Embryonic facial prominence (tissue), 1 donor: ENCODE measurements around the gene IFT25.

Experiments
- DNase-seq: peaks from one replicate; pipeline ENCODE4 v3.0.0-alpha.2; 2016; ENCODE audit errors: extremely low spot score

The IFT25 gene

GRCh38 chr1:53957194-53957818 is 11.8 kb upstream of the IFT25 start:
- no peak for DNase-seq

- DNase-seq: no peak
Observed at GRCh38 chr1:53956308-53957168, 11.0 kb upstream of the IFT25 start.

DNA sequence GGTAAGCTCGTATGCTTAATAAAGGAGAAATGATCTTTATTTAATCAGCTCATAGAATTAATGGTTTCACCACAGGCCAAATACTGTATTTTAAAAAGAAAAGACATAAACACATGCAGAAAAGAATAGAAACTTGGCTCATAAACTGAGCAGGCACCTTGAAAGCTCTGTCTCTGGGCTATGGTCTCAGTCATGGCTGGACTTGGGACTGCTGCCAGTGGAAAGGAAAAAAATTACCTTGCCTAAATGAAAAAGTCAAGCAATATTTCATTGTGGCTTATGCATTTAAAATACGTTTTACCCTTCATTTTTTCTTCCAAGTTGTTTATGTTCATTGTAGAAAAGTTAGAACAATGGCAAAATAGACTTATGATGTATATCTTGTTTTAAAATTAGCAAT is 8.6 kb upstream of the IFT25 start:
- DNase-seq: no peak

GRCh38 chr1:53951697-53952096 is 6.2 kb upstream of the IFT25 start:
- DNase-seq: no peak

DNA sequence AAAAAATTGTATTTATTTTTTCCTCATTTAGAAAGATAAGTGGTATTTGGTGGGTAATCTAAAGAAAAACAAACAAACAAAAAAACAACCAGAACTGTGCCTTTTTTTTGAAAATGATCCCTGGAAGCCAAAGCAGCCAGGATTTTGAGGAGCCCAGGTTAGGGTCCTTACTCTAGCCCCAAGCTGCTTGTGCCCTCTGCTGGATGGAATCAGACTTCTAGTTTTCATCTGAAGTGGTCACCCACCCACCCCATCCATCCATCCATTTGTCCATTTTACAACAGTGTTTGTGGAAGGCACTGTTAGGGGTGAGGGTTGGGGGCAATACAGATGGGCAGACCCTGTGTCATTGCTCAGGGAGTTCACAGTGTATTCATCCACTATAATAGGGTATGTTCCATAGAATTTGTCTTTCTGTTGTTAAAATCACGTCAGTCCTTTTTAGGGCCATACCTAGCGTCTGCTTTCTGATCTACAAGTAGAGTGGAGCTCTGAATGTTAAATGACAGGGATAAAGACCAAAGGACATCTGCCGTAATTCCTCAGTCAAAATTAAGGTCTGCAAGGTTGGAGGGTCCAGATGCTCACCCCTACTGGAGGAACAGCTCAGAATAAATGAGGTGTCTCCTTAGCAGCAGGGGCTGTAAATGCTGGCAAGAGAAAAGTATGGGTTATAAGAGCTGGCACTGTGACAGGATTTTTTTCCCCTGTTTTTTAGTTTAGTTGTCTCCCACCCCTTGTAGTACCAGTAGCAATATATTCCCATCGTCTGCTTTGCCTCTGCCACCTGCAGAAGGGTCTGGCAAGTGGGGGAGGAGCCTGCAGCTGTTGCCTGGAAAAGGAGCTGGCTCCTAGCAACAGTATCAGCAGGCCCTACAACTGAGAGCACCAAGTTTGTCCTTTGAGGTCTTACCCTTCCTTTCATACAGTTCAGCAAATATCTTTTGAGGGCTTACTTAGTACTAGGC is 3.8 kb upstream of the IFT25 start:
- no peak for DNase-seq

- no peak for DNase-seq
Observed at GRCh38 chr1:53948291-53948690, 2.8 kb upstream of the IFT25 start.

GRCh38 chr1:53947172-53947907 is 1.8 kb upstream of the IFT25 start:
- DNase-seq: no peak

- no peak for DNase-seq
Observed at GRCh38 chr1:53946252-53947171, 1.0 kb upstream of the IFT25 start, which contains the start of gene LRRC42. LRRC42 (plus strand) TSS chr1:53946350; CDS start chr1:53952000, 5,650 bp downstream.

DNA sequence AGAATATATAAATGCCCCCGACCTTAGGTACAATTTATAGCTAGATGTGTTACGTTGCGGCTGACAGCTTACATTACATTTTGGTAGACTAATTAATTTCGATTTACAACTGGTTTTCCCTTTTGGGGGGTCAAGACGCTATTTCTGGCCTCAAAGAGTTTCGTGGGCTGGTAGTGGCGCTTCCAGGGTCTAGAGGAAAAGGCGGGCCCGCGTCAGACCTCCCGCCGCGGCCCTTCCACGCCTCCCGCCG is 391 bp downstream of the IFT25 start:
- no peak for DNase-seq

DNA sequence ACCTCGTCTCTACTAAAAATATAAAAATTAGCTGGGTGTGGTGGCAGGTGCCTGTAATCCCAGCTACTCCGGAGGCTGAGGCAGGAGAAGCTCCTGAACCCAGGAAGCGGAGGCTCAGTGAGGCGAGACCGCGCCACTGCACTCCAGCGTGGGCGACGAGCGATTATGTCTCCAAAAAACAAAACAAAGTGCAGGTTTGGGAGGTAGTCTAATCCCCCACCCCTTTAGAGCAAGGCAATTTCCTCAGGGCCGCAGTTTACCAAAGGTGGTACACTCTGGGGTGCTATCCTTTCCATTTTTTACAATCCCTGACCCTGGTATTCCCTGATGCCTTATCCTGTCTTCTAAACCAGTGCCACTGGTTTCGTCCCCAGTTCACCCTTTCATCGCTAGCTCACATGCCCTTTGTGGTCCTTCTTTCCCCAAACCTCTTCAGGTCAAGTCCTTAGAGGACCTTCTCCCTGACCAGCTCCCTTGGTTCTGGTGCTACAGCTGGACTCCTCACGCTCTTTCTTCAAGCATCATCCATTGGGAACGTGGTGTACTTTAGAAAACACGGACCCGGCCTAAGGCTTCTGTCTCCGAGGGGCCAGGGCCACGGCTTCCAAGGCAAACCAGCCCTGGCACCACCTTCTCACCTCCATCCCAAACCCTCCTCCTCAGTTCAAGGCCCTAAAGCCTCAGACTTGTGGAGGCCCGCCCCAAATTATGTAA is 873 bp downstream of the IFT25 start:
- DNase-seq: no peak

DNA sequence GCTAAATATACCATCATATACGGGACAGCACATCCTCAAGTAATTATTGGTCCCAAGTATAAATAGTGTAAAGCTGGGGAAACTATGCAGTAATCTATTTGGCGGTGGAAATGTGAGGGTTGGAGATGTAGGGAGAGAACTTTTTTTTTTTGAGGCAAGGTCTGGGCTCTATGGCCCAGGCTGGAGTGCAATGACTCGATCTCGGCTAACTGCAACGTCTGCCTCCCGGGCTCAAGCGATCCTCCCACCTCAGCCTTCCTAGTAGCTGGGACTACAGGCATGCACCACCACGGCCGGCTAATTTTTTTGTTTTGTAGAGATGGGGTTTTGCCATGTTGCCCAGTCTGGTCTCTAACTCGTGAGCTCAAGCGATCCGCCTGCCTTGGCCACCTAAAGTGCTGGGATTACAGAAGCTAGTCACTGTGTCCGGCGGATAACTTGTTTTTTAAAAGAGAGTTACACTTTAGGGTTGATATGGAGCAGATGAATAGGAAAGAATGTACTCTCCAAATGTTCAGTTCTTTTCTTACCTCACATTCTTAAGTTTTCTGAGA is 1.9 kb downstream of the IFT25 start:
- no peak for DNase-seq

DNA sequence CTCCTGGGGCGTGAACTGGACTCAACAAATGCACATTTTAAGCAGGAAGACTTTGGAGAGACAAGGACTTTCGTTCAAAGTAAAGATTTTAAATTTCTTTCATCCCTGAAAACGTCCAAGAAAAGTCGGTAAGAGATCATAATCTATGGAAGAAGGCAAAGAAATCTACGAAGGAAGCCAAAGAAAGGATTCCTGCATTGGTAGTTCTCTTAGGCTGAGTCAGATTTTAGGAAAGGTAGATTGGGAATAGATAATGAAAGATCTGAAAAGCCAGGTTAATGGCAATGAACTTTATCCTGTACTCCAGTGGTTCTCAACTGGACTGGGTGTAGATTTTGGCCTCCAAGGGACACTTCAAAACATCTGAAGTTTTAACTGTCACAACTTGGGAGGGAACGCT is 2.4 kb downstream of the IFT25 start:
- DNase-seq: no peak

DNA sequence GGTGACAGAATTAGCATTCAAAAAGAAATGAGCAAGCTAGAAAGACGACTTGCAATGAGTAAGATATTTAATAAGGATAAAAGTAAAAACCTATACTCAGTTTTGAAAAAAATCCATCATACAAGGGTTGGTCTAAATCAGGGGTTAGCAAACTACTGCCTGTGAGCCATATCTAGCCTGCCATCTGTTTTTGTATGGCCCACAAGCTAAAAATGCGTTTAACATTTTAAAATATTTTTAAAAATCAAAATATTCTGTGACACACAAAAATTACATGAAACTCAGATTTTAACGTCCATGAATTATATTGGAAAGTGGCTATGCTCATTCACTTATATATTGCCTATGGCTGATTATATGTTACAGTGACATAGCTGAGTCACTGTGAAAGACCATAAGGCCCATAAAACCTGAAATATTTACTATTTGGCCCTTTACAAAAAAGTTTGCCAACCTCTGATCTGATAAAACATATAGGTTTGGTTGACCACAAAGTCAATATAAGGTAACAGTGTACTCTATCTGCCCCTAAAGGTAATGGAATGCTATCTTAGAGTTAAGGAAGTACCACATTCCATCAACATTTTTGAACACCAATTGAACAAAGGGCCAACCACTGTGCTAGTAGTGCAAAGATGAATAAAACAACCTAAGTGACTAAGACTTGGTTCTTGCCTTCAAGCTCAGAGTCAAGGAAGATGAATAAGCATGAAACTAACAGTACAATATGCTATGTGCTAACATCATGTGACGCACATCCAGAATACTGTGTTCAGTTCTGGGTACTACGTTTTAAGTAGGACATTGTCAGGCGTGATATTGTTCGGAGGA is 3.2 kb downstream of the IFT25 start:
- DNase-seq: no peak

DNA sequence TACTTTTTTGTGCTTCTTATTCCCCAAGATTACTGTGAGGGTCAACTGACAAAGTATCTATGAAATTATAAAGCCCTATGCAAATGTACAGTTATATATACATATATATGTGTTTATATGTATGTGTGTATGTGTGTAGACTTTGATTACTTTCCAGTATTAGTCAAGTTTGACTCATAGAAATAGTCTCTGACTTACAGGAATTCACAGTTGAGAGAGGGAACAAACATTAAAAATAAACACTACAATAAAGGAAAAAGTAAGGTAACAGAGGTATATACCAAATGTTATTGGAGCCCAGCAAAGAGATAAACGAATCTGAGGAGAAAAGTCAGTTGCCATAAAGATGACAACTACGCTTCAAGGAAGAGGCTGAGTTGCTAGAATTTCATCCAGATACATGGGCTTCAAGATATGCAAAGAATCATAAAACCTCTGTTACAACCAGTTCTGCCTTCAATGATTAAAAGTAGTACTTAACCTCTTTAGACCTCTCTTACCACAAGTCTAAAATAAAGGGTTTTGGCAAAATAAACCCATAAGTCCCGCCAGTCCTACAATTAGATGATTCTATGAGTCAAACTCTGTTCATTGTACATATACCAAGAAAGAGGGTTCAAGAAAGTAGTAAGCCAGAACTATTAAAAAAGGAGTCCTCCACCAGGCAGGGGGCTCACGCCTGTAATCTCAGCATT is 7.2 kb downstream of the IFT25 start:
- DNase-seq: no peak

GRCh38 chr1:53936430-53936829 is 9.1 kb downstream of the IFT25 start:
- DNase-seq: no peak

DNA sequence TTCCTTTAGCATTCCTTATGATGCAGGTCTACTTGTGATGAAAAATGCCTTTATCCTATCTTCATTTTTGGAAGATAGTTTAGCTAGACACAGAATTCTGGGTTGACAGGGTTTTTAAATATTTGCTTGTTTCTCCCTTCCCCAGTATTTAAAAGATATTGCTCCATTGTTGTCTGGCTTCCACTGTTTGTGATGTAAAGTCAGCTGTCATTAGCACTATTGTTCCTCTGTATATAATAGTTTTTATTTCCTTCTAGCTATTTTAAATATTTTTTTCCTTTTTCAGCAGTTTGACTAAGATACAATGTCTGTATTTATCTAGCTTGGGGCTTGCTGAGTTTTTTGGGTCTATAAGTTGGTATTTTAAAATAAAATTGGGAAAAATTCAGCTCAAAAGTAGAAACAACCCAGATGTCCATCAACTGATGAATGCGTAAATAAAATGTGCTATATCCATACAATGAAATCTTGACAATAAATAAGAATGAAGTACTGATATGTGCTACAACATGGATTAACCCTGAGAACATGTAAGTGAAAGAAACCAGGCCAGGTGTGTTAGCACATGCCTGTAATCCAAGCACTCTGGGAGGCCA is 11.2 kb downstream of the IFT25 start:
- DNase-seq: no peak

GRCh38 chr1:53931523-53931922 is 14.0 kb downstream of the IFT25 start:
- no peak for DNase-seq

DNA sequence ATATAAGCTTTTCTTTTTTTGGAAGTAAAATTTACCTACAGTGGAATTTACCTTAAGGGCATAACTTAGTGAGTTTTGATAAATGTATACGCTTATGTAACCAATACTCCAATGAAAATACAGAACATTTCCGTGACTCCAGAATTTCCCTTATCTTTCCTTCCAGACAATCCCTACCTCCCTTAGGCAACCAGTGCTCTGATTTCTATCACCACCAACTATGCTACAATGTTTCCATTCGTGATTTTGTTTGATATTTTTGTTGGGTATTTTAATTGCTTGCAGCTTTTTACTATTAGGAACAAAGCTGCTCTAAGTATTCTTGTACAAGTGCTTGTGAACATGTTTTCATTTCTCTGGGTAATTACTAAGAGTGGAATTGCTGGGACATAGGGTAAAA is 14.6 kb downstream of the IFT25 start:
- DNase-seq: no peak
